DMS 273 treated with DMSO at 0.1 percent for 48 hours (cell line): ENCODE results near the gene ARHGAP20.

ENCODE experiments used
- DNase-seq: peaks from one replicate; lab custom pipeline; 2025; lab: John Stamatoyannopoulos, UW

The ARHGAP20 gene

DNA sequence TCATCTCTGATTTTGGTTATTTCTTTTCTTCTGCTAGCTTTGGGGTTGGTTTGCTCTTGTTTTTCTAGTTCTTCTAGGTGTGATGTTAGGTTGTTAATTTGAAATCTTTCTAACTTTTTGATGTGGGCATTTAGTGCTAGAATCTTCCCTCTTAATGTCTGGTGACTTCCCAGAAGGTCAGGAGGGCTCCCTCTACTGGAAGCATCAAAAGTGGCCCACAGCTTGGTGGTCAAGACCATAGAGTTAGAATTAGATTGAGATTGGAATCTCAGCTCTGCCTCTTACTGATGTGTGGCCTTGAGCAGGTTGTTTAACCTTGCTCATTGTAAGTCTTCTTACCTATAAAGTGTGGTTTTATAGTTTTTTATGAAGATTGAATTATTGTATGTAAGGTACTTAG lies 183.2 kb downstream of the ARHGAP20 start:
- DNase-seq = no peak

DNA sequence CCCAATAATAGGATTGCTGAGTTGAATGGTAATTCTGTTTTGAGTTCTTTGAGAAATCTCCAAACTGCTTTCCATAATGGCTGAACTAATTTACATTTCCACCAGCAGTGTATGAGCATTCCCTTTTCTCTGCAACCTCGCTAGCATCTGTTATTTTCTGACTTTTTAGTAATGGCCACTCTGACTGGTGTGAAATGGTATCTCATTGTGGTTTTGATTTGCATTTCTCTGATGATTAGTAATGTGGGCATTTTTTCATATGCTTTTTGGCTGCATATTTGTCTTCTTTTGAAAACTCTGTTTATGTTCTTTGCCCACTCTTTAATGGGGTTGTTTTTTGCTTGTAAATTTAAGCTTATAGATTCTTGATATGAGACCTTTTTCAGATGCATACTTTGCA lies 185.1 kb downstream of the ARHGAP20 start:
- no peak for DNase-seq
